Central memory CD8-positive, alpha-beta T cell (primary cell): ENCODE measurements around the gene ANKRD13D.

Experiments used
- ATAC-seq: fragments of 150-1000 bp; cut with Tn5 transposase; replicated peaks from 2 replicates; pipeline ENCODE4 v1.10.0; 2022; ENCODE audit warnings: mild to moderate bottlenecking, moderate FRiP score, moderate number of reproducible peaks; ENCODE audit not compliant: poor library complexity, severe bottlenecking; ENCODE audit errors: extremely low read depth
- DNase-seq, 2 donors: peaks; one replicate each; pipeline ENCODE4 v3.0.0; 2021; ENCODE audit warnings: low spot score in 2 of 2
- H3K27ac Mint-ChIP-seq: one replicate; pipeline ENCODE4 v1.8.0; 2022; ENCODE audit warnings: low read depth, mild to moderate bottlenecking, moderate library complexity, mixed read lengths
- H3K27me3 Mint-ChIP-seq: one replicate; pipeline ENCODE4 v1.8.0; 2022; ENCODE audit warnings: mixed read lengths
- H3K36me3 Mint-ChIP-seq: one replicate; pipeline ENCODE4 v1.8.0; 2022; ENCODE audit warnings: mild to moderate bottlenecking, moderate library complexity, mixed read lengths; ENCODE audit not compliant: insufficient read depth
- H3K4me1 Mint-ChIP-seq: one replicate; pipeline ENCODE4 v1.8.0; 2022; ENCODE audit warnings: mixed read lengths
- H3K4me3 Mint-ChIP-seq: one replicate; pipeline ENCODE4 v1.8.0; 2022; ENCODE audit warnings: mild to moderate bottlenecking, moderate library complexity, mixed read lengths
- H3K9me3 Mint-ChIP-seq: one replicate; pipeline ENCODE4 v1.8.0; 2022; ENCODE audit warnings: mixed read lengths

Gene ANKRD13D

GRCh38 chr11:67271541-67272284, 17.4 kb upstream of the ANKRD13D start:
- H3K27ac Mint-ChIP-seq, result peak overlapping the region; percentile 98
- no peaks in the 10 kb centered on the region for H3K9me3 Mint-ChIP-seq
- ATAC-seq (peak; percentile 21), DNase-seq (peak in 1 of 2 donors; percentile 43)
- peaks cover 60% of the 10 kb centered on the region for H3K36me3 Mint-ChIP-seq
- H3K27me3 Mint-ChIP-seq, result no peaks in the 10 kb centered on the region
- H3K4me1 Mint-ChIP-seq, result peaks cover 70% of the 10 kb centered on the region
- H3K4me3 Mint-ChIP-seq, result peak overlapping the region; percentile 99

- Mint-ChIP-seq H3K27ac (peak overlapping the region; percentile 98), H3K4me1 (peaks cover 70% of the 10 kb centered on the region), H3K36me3 (peaks cover 63% of the 10 kb centered on the region), H3K9me3 (no peaks in the 10 kb centered on the region), H3K27me3 (no peaks in the 10 kb centered on the region), H3K4me3 (peak overlapping the region; percentile 99)
- DNase-seq (no peak), ATAC-seq (no peak)
These were observed 16.5 kb upstream of the ANKRD13D start for GRCh38 chr11:67272327-67273259.

GRCh38 chr11:67273260-67273990, 15.7 kb upstream of the ANKRD13D start:
- ATAC-seq (no peak), DNase-seq (no peak)
- peaks cover 59% of the 10 kb centered on the region for H3K36me3 Mint-ChIP-seq
- H3K27me3 Mint-ChIP-seq, result no peaks in the 10 kb centered on the region
- peak overlapping the region; percentile 99 for H3K4me3 Mint-ChIP-seq
- H3K4me1 Mint-ChIP-seq, result peaks cover 66% of the 10 kb centered on the region
- H3K9me3 Mint-ChIP-seq, result no peaks in the 10 kb centered on the region
- H3K27ac Mint-ChIP-seq, result peak overlapping the region; percentile 98

GRCh38 chr11:67274768-67275605, 14.1 kb upstream of the ANKRD13D start:
- ATAC-seq, result no peak
- Mint-ChIP-seq H3K4me1 (peaks cover 66% of the 10 kb centered on the region), H3K27ac (peak overlapping the region; percentile 98), H3K36me3 (peaks cover 61% of the 10 kb centered on the region), H3K9me3 (no peaks in the 10 kb centered on the region), H3K4me3 (peak overlapping the region; percentile 99), H3K27me3 (no peaks in the 10 kb centered on the region)
- DNase-seq, result no peak

- H3K36me3 Mint-ChIP-seq, result peaks cover 57% of the 10 kb centered on the region
- H3K4me3 Mint-ChIP-seq, result peak overlapping the region; percentile 99
- DNase-seq, result no peak
- H3K27me3 Mint-ChIP-seq, result no peaks in the 10 kb centered on the region
- H3K27ac Mint-ChIP-seq, result peak overlapping the region; percentile 98
- peaks cover 61% of the 10 kb centered on the region for H3K4me1 Mint-ChIP-seq
- ATAC-seq, result no peak
- no peaks in the 10 kb centered on the region for H3K9me3 Mint-ChIP-seq
These were observed 13.3 kb upstream of the ANKRD13D start for GRCh38 chr11:67275606-67276409.

GRCh38 chr11:67276781-67277230, 12.3 kb upstream of the ANKRD13D start:
- H3K4me3 Mint-ChIP-seq, result peak overlapping the region; percentile 99
- no peaks in the 10 kb centered on the region for H3K27me3 Mint-ChIP-seq
- peak overlapping the region; percentile 98 for H3K27ac Mint-ChIP-seq
- no peaks in the 10 kb centered on the region for H3K9me3 Mint-ChIP-seq
- peaks cover 52% of the 10 kb centered on the region for H3K4me1 Mint-ChIP-seq
- H3K36me3 Mint-ChIP-seq, result peaks cover 53% of the 10 kb centered on the region
- peak; percentile 16 for ATAC-seq
- DNase-seq, result no peak

- Mint-ChIP-seq H3K27me3 (no peaks in the 10 kb centered on the region), H3K4me3 (peak overlapping the region; percentile 99), H3K27ac (peak overlapping the region; percentile 98), H3K36me3 (peaks cover 53% of the 10 kb centered on the region), H3K4me1 (peaks cover 52% of the 10 kb centered on the region), H3K9me3 (no peaks in the 10 kb centered on the region)
- DNase-seq (peak; percentile 80 to 89), ATAC-seq (peak; percentile 97)
These were observed 11.7 kb upstream of the ANKRD13D start for GRCh38 chr11:67277231-67277961.

GRCh38 chr11:67278135-67278938, 10.8 kb upstream of the ANKRD13D start:
- no peak for ATAC-seq

GRCh38 chr11:67278939-67279588, 10.0 kb upstream of the ANKRD13D start:
- no peaks in the 10 kb centered on the region for H3K9me3 Mint-ChIP-seq
- peak overlapping the region; percentile 98 for H3K27ac Mint-ChIP-seq
- H3K36me3 Mint-ChIP-seq, result peaks cover 67% of the 10 kb centered on the region
- H3K4me1 Mint-ChIP-seq, result peaks cover 55% of the 10 kb centered on the region
- no peaks in the 10 kb centered on the region for H3K27me3 Mint-ChIP-seq
- ATAC-seq, result no peak
- H3K4me3 Mint-ChIP-seq, result peak overlapping the region; percentile 99
- DNase-seq, result no peak

More at GRCh38 chr11:67278135-67278938, 10.8 kb upstream of the ANKRD13D start:
- peaks cover 60% of the 10 kb centered on the region for H3K36me3 Mint-ChIP-seq
- peak overlapping the region; percentile 99 for H3K4me3 Mint-ChIP-seq
- peak overlapping the region; percentile 98 for H3K27ac Mint-ChIP-seq
- DNase-seq, result no peak
- H3K27me3 Mint-ChIP-seq, result no peaks in the 10 kb centered on the region
- peaks cover 55% of the 10 kb centered on the region for H3K4me1 Mint-ChIP-seq
- H3K9me3 Mint-ChIP-seq, result no peaks in the 10 kb centered on the region
